GM18520 (cell line): ENCODE data around the gene ADORA2A.

Experiments used
- ATAC-seq: cut with Tn5 transposase; IDR thresholded peaks from one replicate; pipeline ENCODE4 v1.9.1; 2021; ENCODE audit not compliant: unreplicated experiment

The ADORA2A gene

GRCh38 chr22:24427500-24428164 lies at the start of gene ADORA2A:
TSS of gene ADORA2A (plus strand) at chr22:24427599. CDS start at chr22:24433405, 5,806 bp downstream.
- no peak for ATAC-seq

GRCh38 chr22:24379536-24379935 lies 47.9 kb upstream of the ADORA2A start:
- no peak for ATAC-seq

- ATAC-seq, result no peak
These were observed 47.0 kb upstream of the ADORA2A start for GRCh38 chr22:24380220-24380904.

- ATAC-seq, result no peak
These were observed 46.5 kb upstream of the ADORA2A start for GRCh38 chr22:24380905-24381230.

- ATAC-seq, result no peak
These were observed 44.3 kb upstream of the ADORA2A start for GRCh38 chr22:24383061-24383460.

- no peak for ATAC-seq
These were observed 43.3 kb upstream of the ADORA2A start for GRCh38 chr22:24384131-24384530.

GRCh38 chr22:24386937-24387471 lies 40.4 kb upstream of the ADORA2A start:
- no peak for ATAC-seq

- no peak for ATAC-seq
These were observed 37.7 kb upstream of the ADORA2A start for GRCh38 chr22:24389680-24390079.

- no peak for ATAC-seq
These were observed 37.2 kb upstream of the ADORA2A start for GRCh38 chr22:24390156-24390555.

- ATAC-seq, result no peak
These were observed 36.8 kb upstream of the ADORA2A start for GRCh38 chr22:24390576-24390975.

- ATAC-seq, result no peak
These were observed 35.6 kb upstream of the ADORA2A start for GRCh38 chr22:24391836-24392217.

GRCh38 chr22:24392218-24392931 lies 35.0 kb upstream of the ADORA2A start:
- no peak for ATAC-seq

- ATAC-seq, result no peak
These were observed 34.3 kb upstream of the ADORA2A start for GRCh38 chr22:24393012-24393559.

- no peak for ATAC-seq
These were observed 33.6 kb upstream of the ADORA2A start for GRCh38 chr22:24393848-24394247.

- no peak for ATAC-seq
These were observed 33.1 kb upstream of the ADORA2A start for GRCh38 chr22:24394254-24394653.

GRCh38 chr22:24398409-24398808 lies 29.0 kb upstream of the ADORA2A start:
- ATAC-seq, result no peak

- no peak for ATAC-seq
These were observed 27.2 kb upstream of the ADORA2A start for GRCh38 chr22:24400034-24400725.

- ATAC-seq, result peak; percentile 29
These were observed 26.4 kb upstream of the ADORA2A start for GRCh38 chr22:24400726-24401596.

GRCh38 chr22:24401931-24402367 lies 25.4 kb upstream of the ADORA2A start:
- no peak for ATAC-seq
